CD4-positive, alpha-beta T cell treated with Interleukin-17A for 4 hours (primary cell): ENCODE data around the gene ZNF695.

Experiments
- DNase-seq: peaks from one replicate; pipeline ENCODE4 v3.0.0-alpha.2; 2020; ENCODE audit warnings: mixed read lengths

ZNF695 gene

DNA sequence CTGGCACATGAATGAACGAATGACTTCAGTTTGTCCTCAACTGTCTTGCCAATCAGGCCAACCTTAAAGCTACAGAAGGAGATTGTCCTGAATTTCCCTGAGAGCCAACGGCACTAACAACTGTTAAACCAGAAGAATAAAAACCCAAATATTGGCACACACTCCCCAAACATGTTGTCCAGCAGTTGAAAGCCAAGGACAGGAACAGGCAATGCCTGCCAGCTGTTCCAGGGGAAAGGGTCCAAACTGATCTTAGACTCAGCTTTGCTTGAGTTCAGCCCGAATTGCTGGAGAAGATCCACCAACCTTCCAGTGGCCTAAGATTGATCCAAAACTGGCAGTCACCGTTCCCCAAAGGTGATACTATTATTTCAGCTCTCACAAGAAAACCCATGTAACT, 53.7 kb downstream of the ZNF695 start:
- no peak for DNase-seq

GRCh38 chr1:246951413-246951812, 56.4 kb downstream of the ZNF695 start:
- DNase-seq = no peak

DNA sequence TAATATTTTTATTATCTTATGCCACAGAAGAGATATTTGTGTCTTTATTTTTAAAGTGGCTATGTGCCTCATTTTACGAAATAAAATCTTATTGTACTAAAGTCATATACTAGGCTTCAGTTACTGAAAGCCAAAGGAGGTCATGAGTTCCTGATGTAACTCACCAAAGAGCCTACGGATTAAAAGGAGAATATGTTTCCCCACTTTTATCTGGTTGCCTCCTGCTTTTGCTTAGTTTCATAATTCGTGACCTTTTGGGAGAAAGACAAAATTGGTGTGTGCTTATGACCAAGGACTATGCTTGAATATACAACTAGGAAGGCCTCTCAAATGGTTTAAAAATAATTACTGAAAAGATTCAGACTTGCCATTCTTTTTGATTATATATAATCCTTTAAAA, 57.9 kb downstream of the ZNF695 start:
- no peak for DNase-seq

DNA sequence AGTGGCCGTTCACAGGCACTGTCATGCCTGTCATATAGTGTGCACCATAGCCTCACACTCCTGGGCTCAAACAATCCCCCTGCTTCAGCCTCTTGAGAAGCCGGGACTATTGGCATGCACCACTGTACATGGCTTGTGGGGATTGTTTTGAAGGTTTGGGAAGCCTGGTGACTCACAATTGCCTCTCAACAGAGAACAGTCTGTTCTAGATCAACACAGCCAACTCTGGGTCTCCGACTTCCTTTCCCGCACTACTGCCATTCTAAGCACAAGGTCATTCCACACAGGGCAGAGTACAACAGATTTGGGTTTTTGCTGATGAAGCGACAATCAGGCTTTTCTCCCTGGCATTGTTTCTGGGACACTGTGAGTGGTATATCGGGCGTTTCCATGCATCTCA, 60.6 kb downstream of the ZNF695 start:
- no peak for DNase-seq

- DNase-seq = no peak
Observed at GRCh38 chr1:246946366-246946765, 61.5 kb downstream of the ZNF695 start.
